GM19239 (cell line): Measurements from ENCODE around the gene GRIN2A.

Experiments used
- DNase-seq: peaks from one replicate; pipeline ENCODE4 v3.0.0; 2011; ENCODE audit warnings: low spot score; ENCODE audit not compliant: insufficient read length
- FAIRE-seq: peaks from 2 replicates; lab custom pipeline; 2011; peaks lifted over from hg19 to GRCh38; lab: Jason Lieb, UNC

The GRIN2A gene

GRCh38 chr16:9992441-9992840 lies 189.8 kb downstream of the GRIN2A start:
- FAIRE-seq, result no peak
- no peak for DNase-seq

- FAIRE-seq (no peak), DNase-seq (no peak)
Observed at GRCh38 chr16:9980981-9981380, 201.2 kb downstream of the GRIN2A start.

GRCh38 chr16:9978160-9978725 lies 204.0 kb downstream of the GRIN2A start:
- DNase-seq, result no peak
- no peak for FAIRE-seq

- no peak for DNase-seq
- no peak for FAIRE-seq
Observed at GRCh38 chr16:9977333-9977897, 204.8 kb downstream of the GRIN2A start.

GRCh38 chr16:9976601-9977000 lies 205.6 kb downstream of the GRIN2A start:
- DNase-seq (no peak), FAIRE-seq (no peak)

GRCh38 chr16:9971907-9972306 lies 210.3 kb downstream of the GRIN2A start:
- FAIRE-seq (no peak), DNase-seq (no peak)

GRCh38 chr16:9970796-9971195 lies 211.4 kb downstream of the GRIN2A start:
- DNase-seq, result no peak
- FAIRE-seq, result no peak

GRCh38 chr16:9970244-9970643 lies 212.0 kb downstream of the GRIN2A start:
- FAIRE-seq (no peak), DNase-seq (no peak)

GRCh38 chr16:9969580-9969979 lies 212.6 kb downstream of the GRIN2A start:
- no peak for FAIRE-seq
- DNase-seq, result no peak

- DNase-seq (no peak), FAIRE-seq (no peak)
Observed at GRCh38 chr16:9966569-9967157, 215.6 kb downstream of the GRIN2A start.

- no peak for FAIRE-seq
- DNase-seq, result no peak
Observed at GRCh38 chr16:9965079-9965478, 217.1 kb downstream of the GRIN2A start.

GRCh38 chr16:9964426-9964825 lies 217.8 kb downstream of the GRIN2A start:
- no peak for DNase-seq
- FAIRE-seq, result no peak

GRCh38 chr16:9957433-9957832 lies 224.8 kb downstream of the GRIN2A start:
- FAIRE-seq (no peak), DNase-seq (no peak)

GRCh38 chr16:9957002-9957401 lies 225.2 kb downstream of the GRIN2A start:
- FAIRE-seq, result no peak
- no peak for DNase-seq

GRCh38 chr16:9955677-9956076 lies 226.6 kb downstream of the GRIN2A start:
- no peak for DNase-seq
- no peak for FAIRE-seq

- DNase-seq (no peak), FAIRE-seq (no peak)
Observed at GRCh38 chr16:9953908-9954570, 228.2 kb downstream of the GRIN2A start.

GRCh38 chr16:9950658-9951057 lies 231.6 kb downstream of the GRIN2A start:
- no peak for DNase-seq
- no peak for FAIRE-seq

- DNase-seq (no peak), FAIRE-seq (no peak)
Observed at GRCh38 chr16:9949396-9949795, 232.8 kb downstream of the GRIN2A start.

- DNase-seq, result no peak
- FAIRE-seq, result no peak
Observed at GRCh38 chr16:9948933-9949332, 233.3 kb downstream of the GRIN2A start.

GRCh38 chr16:9946022-9946720 lies 236.1 kb downstream of the GRIN2A start:
- DNase-seq (no peak), FAIRE-seq (no peak)

- DNase-seq (no peak), FAIRE-seq (no peak)
Observed at GRCh38 chr16:9943121-9943520, 239.1 kb downstream of the GRIN2A start.
